CD4-positive, alpha-beta T cell treated with Interleukin-15 for 4 hours (primary cell): ENCODE data around the gene MATN4.
"Not testable (repeated sequence)": the region's sequence is repeated elsewhere in the genome, so short reads cannot be mapped to it uniquely, and the experiment has no call there.

Source experiments
- DNase-seq: peaks from one replicate; pipeline ENCODE4 v3.0.0-alpha.2; 2020; ENCODE audit warnings: low spot score

MATN4 gene

GRCh38 chr20:45308117-45308778 is at the start of gene MATN4:
Gene MATN4 (minus strand): TSS chr20:45308299. CDS start chr20:45305582, 2,717 bp downstream.
- DNase-seq = no peak

GRCh38 chr20:45355209-45356084 is 47.3 kb upstream of the MATN4 start:
- DNase-seq = peak; percentile 27

- DNase-seq = no peak
These were observed 46.5 kb upstream of the MATN4 start for GRCh38 chr20:45354423-45355208.

- no peak for DNase-seq
These were observed 45.6 kb upstream of the MATN4 start for GRCh38 chr20:45353746-45354145.

GRCh38 chr20:45352729-45353128 is 44.6 kb upstream of the MATN4 start:
- no peak for DNase-seq

- DNase-seq = not testable (repeated sequence)
These were observed 42.7 kb upstream of the MATN4 start for GRCh38 chr20:45350795-45351194.

GRCh38 chr20:45350217-45350616 is 42.1 kb upstream of the MATN4 start:
- no peak for DNase-seq

- DNase-seq = peak; percentile 58
These were observed 40.1 kb upstream of the MATN4 start, which contains the start of gene SDC4 for GRCh38 chr20:45347936-45348778. Gene SDC4 (minus strand): TSS chr20:45348424. CDS start chr20:45348384, 40 bp downstream.

- DNase-seq = no peak
These were observed 39.3 kb upstream of the MATN4 start for GRCh38 chr20:45347297-45347935.

- no peak for DNase-seq
These were observed 38.8 kb upstream of the MATN4 start for GRCh38 chr20:45346851-45347250.

- no peak for DNase-seq
These were observed 38.2 kb upstream of the MATN4 start for GRCh38 chr20:45346291-45346718.

- no peak for DNase-seq
These were observed 37.2 kb upstream of the MATN4 start for GRCh38 chr20:45345104-45345936.

- DNase-seq = no peak
These were observed 36.2 kb upstream of the MATN4 start for GRCh38 chr20:45344168-45344860.

- DNase-seq = no peak
These were observed 35.6 kb upstream of the MATN4 start for GRCh38 chr20:45343532-45344167.

GRCh38 chr20:45342855-45343531 is 34.9 kb upstream of the MATN4 start:
- DNase-seq = no peak

- DNase-seq = no peak
These were observed 34.1 kb upstream of the MATN4 start for GRCh38 chr20:45341939-45342854.

GRCh38 chr20:45341579-45341938 is 33.5 kb upstream of the MATN4 start:
- no peak for DNase-seq
